ENCODE data around the gene CASKIN1. TPM values are rescaled to one million over a fixed set of nuclear protein-coding genes. Genes with fewer than 3 reads are reported as not detected.

CASKIN1 gene
- total and polyA plus RNA-seq, 10 of the 15 experiments (the other 5 are each of a cell fraction or from before 2014, with no cell fraction given), result 0.03 to 0.33 (median 0.11) TPM; not detected in 5

DNA sequence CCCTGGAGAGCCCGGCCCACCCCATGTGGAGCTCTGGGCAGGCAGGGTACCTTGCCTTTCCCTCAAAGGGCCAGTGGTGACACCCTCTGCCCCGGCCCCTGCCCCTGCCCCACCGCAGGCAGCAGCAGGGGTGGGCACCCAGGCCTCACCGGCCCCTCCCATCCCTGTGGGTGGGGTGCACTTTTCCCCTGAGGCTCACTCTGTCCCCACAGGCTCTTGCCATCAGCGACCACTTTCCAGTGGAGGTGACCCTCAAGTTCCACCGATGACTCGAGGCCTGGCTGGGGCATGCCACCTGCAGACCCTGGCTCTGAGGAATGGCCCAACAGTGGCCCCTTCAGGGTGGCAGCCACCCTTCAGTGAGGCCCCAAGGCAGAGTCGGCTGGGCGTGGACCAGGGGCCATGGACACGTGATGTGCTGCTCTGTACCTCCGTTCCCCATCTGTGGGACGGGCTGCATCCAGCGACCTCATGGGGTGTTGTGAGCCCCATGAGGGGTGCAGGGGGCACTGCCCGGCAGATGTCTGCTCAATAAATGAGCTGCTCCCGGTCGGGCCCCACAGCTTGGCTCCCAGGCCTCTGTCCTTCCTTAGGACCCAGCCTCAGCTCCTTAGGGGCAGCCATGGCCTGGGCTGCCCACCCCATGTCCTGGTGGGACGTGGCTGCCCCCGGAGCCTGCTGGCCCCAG lies 41.9 kb upstream of the CASKIN1 start:
- no peak for FAIRE-seq
- no peak overlapping the region for H3K9ac ChIP-seq (ENCODE audit: control insufficient read depth, insufficient read depth, low read length)
- CTCF ChIA-PET, result no interaction called here

DNA sequence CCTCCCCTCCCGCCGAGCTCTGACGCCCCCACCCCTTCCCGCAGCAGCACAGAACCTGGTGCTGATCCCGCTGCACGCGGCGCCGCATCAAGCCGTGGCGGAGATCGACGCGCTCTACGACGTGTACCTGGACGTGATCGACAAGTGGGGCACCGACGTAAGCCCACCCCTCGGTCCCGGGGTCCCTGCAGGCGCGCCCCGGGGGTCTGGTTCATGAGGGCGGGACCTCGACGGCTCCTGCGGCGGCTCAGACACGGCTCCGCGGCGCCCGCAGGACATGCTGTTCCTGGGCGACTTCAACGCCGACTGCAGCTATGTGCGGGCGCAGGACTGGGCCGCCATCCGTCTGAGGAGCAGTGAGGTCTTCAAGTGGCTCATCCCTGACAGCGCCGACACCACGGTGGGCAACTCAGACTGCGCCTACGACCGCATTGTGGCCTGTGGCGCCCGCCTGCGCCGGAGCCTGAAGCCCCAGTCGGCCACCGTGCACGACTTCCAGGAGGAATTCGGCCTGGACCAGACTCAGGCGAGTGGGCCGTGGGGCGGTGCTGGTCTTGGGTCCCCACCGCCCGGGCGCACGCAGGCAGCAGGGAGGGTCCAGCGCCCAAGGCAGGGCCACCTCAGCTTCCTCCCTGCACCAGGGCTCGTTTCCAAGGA lies 41.2 kb upstream of the CASKIN1 start:
- no peak overlapping the region for H3K4me2 ChIP-seq (ENCODE audit: control insufficient read depth, insufficient read depth)
- intact Hi-C loops (cut with micrococcal nuclease; ENCODE audit: unreplicated experiment) (no loop called here), in situ Hi-C loops (cut with MboI) (no loop called here)
- no peak for DNase-seq (ENCODE audit: low read depth, low spot score)
- no peak overlapping the region for H3K9ac ChIP-seq (ENCODE audit: control insufficient read depth, insufficient read depth, low read length)
- H3K79me2 ChIP-seq (ENCODE audit: control insufficient read depth, insufficient read depth, low read length), result no peaks in the 10 kb centered on the region
- no peak for ATAC-seq
- peaks cover 0 to 21% of the 10 kb centered on the region in 2 experiments; a peak in 3 of 4 replicates for H3K36me3 ChIP-seq (ENCODE audit: control insufficient read depth in 2 of 2, insufficient read depth in 2 of 2, low read length in 1 of 2)
- CTCF ChIA-PET, result no interaction called here
- RAD21 ChIA-PET (ENCODE audit: unreplicated experiment), result no interaction called here
- POLR2A ChIA-PET, result no interaction called here
- no peaks in the 10 kb centered on the region for H3K27me3 ChIP-seq (replicated peaks in 1 of 2; ENCODE audit: control insufficient read depth in 2 of 2, insufficient read depth in 2 of 2, low read length in 1 of 2)
- H3K27ac ChIP-seq (ENCODE audit: control insufficient read depth, insufficient read depth), result no peak overlapping the region
- BruUV-seq (replicated peaks), result no TSS peak
- no peaks in the 10 kb centered on the region for H4K20me1 ChIP-seq (ENCODE audit: control insufficient read depth, insufficient read depth)
- no peaks in the 10 kb centered on the region for H3K9me3 ChIP-seq (replicated peaks; ENCODE audit: control insufficient read depth, insufficient read depth, low read length)
- SMC1A ChIA-PET (ENCODE audit: uncharacterized antibody, unreplicated experiment), result no interaction called here
- H3K4me3 ChIP-seq, result no peak overlapping the region
- TF ChIP-seq POLR2AphosphoS2 (IDR thresholded peaks at IDR 0.05; ENCODE audit: low read depth, low read length), result 0 out of 2 replicates have a peak, but pooled peaks have one; percentile 3
- 0 out of 2 replicates have a peak, but pooled peaks have one; percentile 7 for TF ChIP-seq POLR2A (IDR thresholded peaks at IDR 0.05; ENCODE audit: low read depth, low read length)
- no peak for TF ChIP-seq KDM1A (IDR thresholded peaks at IDR 0.05; ENCODE audit: borderline replicate concordance)
- TF ChIP-seq YY1 (IDR thresholded peaks at IDR 0.05; ENCODE audit: low read depth, low read length), result no peak
- TF ChIP-seq PAX8 (IDR thresholded peaks at IDR 0.05), result no peak
- 38% methylated on average over 45 of the region's 65 CpGs for WGBS (ENCODE audit: insufficient coverage, insufficient replicate concordance, low lambda C conversion rate, missing lambda C conversion rate)
- no peaks in the 10 kb centered on the region for H3K4me1 ChIP-seq (ENCODE audit: control insufficient read depth, insufficient read depth, low read length)
- no peak overlapping the region for H2AFZ ChIP-seq (ENCODE audit: control insufficient read depth, low read depth, low read length)
- FAIRE-seq, result no peak

More for the DNA sequence above, 41.9 kb upstream of the CASKIN1 start:
- peaks cover 0 to 22% of the 10 kb centered on the region in 2 experiments; a peak in 3 of 4 replicates for H3K36me3 ChIP-seq (ENCODE audit: control insufficient read depth in 2 of 2, insufficient read depth in 2 of 2, low read length in 1 of 2)
- H3K4me1 ChIP-seq (ENCODE audit: control insufficient read depth, insufficient read depth, low read length), result no peaks in the 10 kb centered on the region
- ChIA-PET POLR2A (interaction anchor here (0.8 kb wide), 1 partner anchor 24 kb away, joined by 3 read pairs; the partner anchor contains the start of gene PGP), RAD21 (ENCODE audit: unreplicated experiment) (no interaction called here), SMC1A (ENCODE audit: uncharacterized antibody, unreplicated experiment) (interaction anchor here (0.5 kb wide), 1 partner anchor 9 kb away, joined by 3 read pairs; no protein-coding TSS in a partner anchor)
- intact Hi-C loops (cut with micrococcal nuclease; ENCODE audit: unreplicated experiment), result no loop called here
- H3K4me2 ChIP-seq (ENCODE audit: control insufficient read depth, insufficient read depth), result no peak overlapping the region
- H2AFZ ChIP-seq (ENCODE audit: control insufficient read depth, low read depth, low read length), result no peak overlapping the region
- 72% methylated on average over 17 of the region's 18 CpGs for WGBS (ENCODE audit: insufficient coverage, insufficient replicate concordance, low lambda C conversion rate, missing lambda C conversion rate)
- no peak overlapping the region for H3K27ac ChIP-seq (ENCODE audit: control insufficient read depth, insufficient read depth)
- H3K4me3 ChIP-seq, result no peak overlapping the region
- TF ChIP-seq POLR2A (IDR thresholded peaks at IDR 0.05; ENCODE audit: low read depth, low read length), result peak; percentile 38
- no peak for TF ChIP-seq NR2C2 (IDR thresholded peaks at IDR 0.05; ENCODE audit: borderline replicate concordance, control insufficient read depth, insufficient read length, low read depth)
- H3K9me3 ChIP-seq (replicated peaks; ENCODE audit: control insufficient read depth, insufficient read depth, low read length), result no peaks in the 10 kb centered on the region
- ATAC-seq, result peak; percentile 10
- H4K20me1 ChIP-seq (ENCODE audit: control insufficient read depth, insufficient read depth), result no peaks in the 10 kb centered on the region
- BruUV-seq (replicated peaks), result no TSS peak
- in situ Hi-C loops (cut with MboI), result no loop called here
- H3K27me3 ChIP-seq (replicated peaks in 1 of 2; ENCODE audit: control insufficient read depth in 2 of 2, insufficient read depth in 2 of 2, low read length in 1 of 2), result no peaks in the 10 kb centered on the region
- no peak for DNase-seq (ENCODE audit: low read depth, low spot score)
- no peaks in the 10 kb centered on the region for H3K79me2 ChIP-seq (ENCODE audit: control insufficient read depth, insufficient read depth, low read length)
